Liver (tissue), 9 donors: Measurements from ENCODE around the gene SGCD. TPM values are rescaled to one million over a fixed set of nuclear protein-coding genes. Genes with fewer than 3 reads are reported as not detected.

ENCODE experiments used
- DNase-seq: peaks from one replicate; pipeline ENCODE4 v3.0.0-alpha.2; 2017; ENCODE audit warnings: low spot score
- H3K27ac ChIP-seq, 2 donors: one replicate each; pipeline ENCODE4 v1.7.0; 2013; ENCODE audit warnings: inconsistent platforms in 2 of 2, low read length in 2 of 2, control low read depth in 1 of 2, low read depth in 1 of 2, mild to moderate bottlenecking in 1 of 2
- H3K27me3 ChIP-seq, 4 donors: one replicate each; pipeline versions ENCODE4 v1.6.1 to v1.7.0; 2013; ENCODE audit warnings: low read length in 3 of 4, inconsistent platforms in 1 of 4, mild to moderate bottlenecking in 1 of 4, moderate library complexity in 1 of 4; ENCODE audit not compliant: control insufficient read depth in 4 of 4, insufficient read depth in 4 of 4
- H3K36me3 ChIP-seq, 4 donors: one replicate each; pipeline versions ENCODE4 v1.6.1 to v1.7.0; 2013; ENCODE audit warnings: low read length in 3 of 4, mild to moderate bottlenecking in 3 of 4, low read depth in 1 of 4, moderate library complexity in 1 of 4; ENCODE audit not compliant: control insufficient read depth in 4 of 4, insufficient read depth in 3 of 4
- H3K4me1 ChIP-seq, 4 donors: one replicate each; pipeline versions ENCODE4 v1.6.1 to v1.7.0; 2013; ENCODE audit warnings: low read length in 3 of 4, mild to moderate bottlenecking in 3 of 4, moderate library complexity in 1 of 4; ENCODE audit not compliant: control insufficient read depth in 4 of 4, insufficient read depth in 4 of 4
- H3K4me3 ChIP-seq, 3 donors: one replicate each; pipeline versions ENCODE4 v1.6.1 to v1.7.0; 2013; ENCODE audit warnings: low read length in 3 of 3, control low read depth in 1 of 3, low read depth in 1 of 3, mild to moderate bottlenecking in 1 of 3
- H3K9ac ChIP-seq, 2 donors: one replicate each; pipeline ENCODE4 v1.7.0; 2013; ENCODE audit warnings: low read length in 2 of 2, mild to moderate bottlenecking in 2 of 2, moderate library complexity in 2 of 2, control low read depth in 1 of 2, low read depth in 1 of 2
- H3K9me3 ChIP-seq, 4 donors: one replicate each; pipeline versions ENCODE4 v1.6.1 to v1.7.0; 2013; ENCODE audit warnings: low read length in 3 of 4; ENCODE audit not compliant: control insufficient read depth in 4 of 4
- ATF3 ChIP-seq: IDR thresholded peaks from 2 replicates; pipeline ENCODE4 v1.6.1; 2016; ENCODE audit warnings: antibody characterized with exemption
- CTCF ChIP-seq: fragments of 150-350 bp; IDR thresholded peaks from 2 replicates; pipeline ENCODE4 v1.5.1; 2017; ENCODE audit warnings: improper control_type of control experiment, low read depth, low read length; ENCODE audit not compliant: missing input control
- EGR1 ChIP-seq, 2 donors: IDR thresholded peaks; 2 replicates each; pipeline ENCODE4 v1.6.1; 2016 to 2018; ENCODE audit warnings: antibody characterized with exemption in 2 of 2, low read depth in 2 of 2
- FOXA1 ChIP-seq: IDR thresholded peaks from 2 replicates; pipeline ENCODE4 v1.6.1; 2016; ENCODE audit warnings: antibody characterized with exemption
- FOXA2 ChIP-seq: IDR thresholded peaks from 2 replicates; pipeline ENCODE4 v1.6.1; 2016; ENCODE audit warnings: antibody characterized with exemption
- HNF4A ChIP-seq, 2 donors: conservative IDR thresholded peaks; 2 replicates each; pipeline ENCODE4 v1.6.1; 2016; ENCODE audit warnings: antibody characterized with exemption in 2 of 2, mild to moderate bottlenecking in 2 of 2
- HNF4G ChIP-seq: IDR thresholded peaks from 2 replicates; pipeline ENCODE4 v1.6.1; 2016; ENCODE audit warnings: antibody characterized with exemption
- JUND ChIP-seq, 2 donors: IDR thresholded peaks; 2 replicates each; pipeline ENCODE4 v1.6.1; 2016; ENCODE audit warnings: antibody characterized with exemption in 2 of 2
- NR2F2 ChIP-seq: IDR thresholded peaks from 2 replicates; pipeline ENCODE4 v1.6.1; 2016; ENCODE audit warnings: antibody characterized with exemption
- RAD21 ChIP-seq, 2 donors: IDR thresholded peaks; 2 replicates each; pipeline ENCODE4 v1.6.1; 2016; ENCODE audit warnings: antibody characterized with exemption in 2 of 2, mild to moderate bottlenecking in 2 of 2
- REST ChIP-seq: IDR thresholded peaks from 2 replicates; pipeline ENCODE4 v1.6.1; 2016; ENCODE audit warnings: antibody characterized with exemption, mild to moderate bottlenecking
- RXRA ChIP-seq, 2 donors: IDR thresholded peaks; 2 replicates each; pipeline ENCODE4 v1.6.1; 2017 to 2018; ENCODE audit warnings: antibody characterized with exemption in 2 of 2, mild to moderate bottlenecking in 1 of 2
- SP1 ChIP-seq: IDR thresholded peaks from 2 replicates; pipeline ENCODE4 v1.6.1; 2018; ENCODE audit warnings: antibody characterized with exemption, mild to moderate bottlenecking
- TAF1 ChIP-seq: conservative IDR thresholded peaks from 2 replicates; pipeline ENCODE4 v1.6.1; 2016; ENCODE audit warnings: antibody characterized with exemption, mild to moderate bottlenecking
- YY1 ChIP-seq: IDR thresholded peaks from 2 replicates; pipeline ENCODE4 v1.6.1; 2016; ENCODE audit warnings: antibody characterized with exemption, mild to moderate bottlenecking
- ZBTB33 ChIP-seq: IDR thresholded peaks from 2 replicates; pipeline ENCODE4 v1.6.1; 2016; ENCODE audit warnings: antibody characterized with exemption
- WGBS: extraction: QIAGEN DNeasy Blood & Tissue Kit; methylation state at CpG from one replicate; pipeline ENCODE4 v1.1.7; 2013; 5-methylcytosine and 5-hydroxymethylcytosine counted together
- polyA plus RNA-seq, 2 donors: library from polyadenylated mRNA; stranded (reverse) in 1 of 2; unstranded in 1 of 2; fragments of 200-250 nt in 1 of 2; fragments of >200 nt in 1 of 2; fragmentation: Nextera tagmentation in 1 of 2; extraction: Ambion mirVana in 1 of 2; gene quantifications; one replicate each; pipeline versions ENCODE4 v1.2.1 to v1.2.3, GENCODE V29; 2013 to 2015
- total RNA-seq, 2 donors: library from RNA; depleted of rRNA; stranded (reverse); fragments of >200 nt; gene quantifications; one replicate each; pipeline ENCODE4 v1.2.3, GENCODE V29; 2014
- donor health status: healthy.
- donor health status: healthy.
- donor health status: healthy.
- donor health status: healthy.
- donor health status: healthy.

SGCD gene
- total and polyA plus RNA-seq, 4 donors, result 0.35 to 1.7 (median 1.0) TPM

- H3K27ac ChIP-seq, result no peak overlapping the region
- H3K27me3 ChIP-seq, result no peaks in the 10 kb centered on the region
- WGBS, result 88% methylated on average over 1 of the region's 1 CpG
- H3K9me3 ChIP-seq, result no peaks in the 10 kb centered on the region
- DNase-seq, result no peak
- H3K36me3 ChIP-seq, result no peaks in the 10 kb centered on the region
- no peak overlapping the region for H3K4me3 ChIP-seq
- TF ChIP-seq HNF4A (conservative IDR thresholded peaks at IDR 0.05) (no peak), FOXA1 (no peak), RAD21 (IDR thresholded peaks at IDR 0.05) (no peak), CTCF (no peak), EGR1 (IDR thresholded peaks at IDR 0.05; ENCODE audit: low read depth in 2 of 2) (no peak)
- H3K9ac ChIP-seq, result no peak overlapping the region
- H3K4me1 ChIP-seq, result no peaks in the 10 kb centered on the region
Measured at GRCh38 chr5:156432830-156433105, 105.8 kb downstream of the SGCD start.

GRCh38 chr5:156434471-156434870 lies 107.5 kb downstream of the SGCD start:
- Histone ChIP-seq H3K9ac (no peak overlapping the region), H3K36me3 (no peaks in the 10 kb centered on the region)
- 97% methylated on average over 5 of the region's 5 CpGs for WGBS

More at GRCh38 chr5:156434471-156434870, 107.5 kb downstream of the SGCD start:
- H3K4me3 ChIP-seq, result no peak overlapping the region
- TF ChIP-seq HNF4A (conservative IDR thresholded peaks at IDR 0.05), result no peak
- TF ChIP-seq EGR1 (IDR thresholded peaks at IDR 0.05; ENCODE audit: low read depth in 2 of 2), result no peak
- TF ChIP-seq TAF1, result no peak
- no peak for TF ChIP-seq RAD21 (IDR thresholded peaks at IDR 0.05)
- TF ChIP-seq SP1, result no peak
- no peak for TF ChIP-seq YY1
- no peak for TF ChIP-seq FOXA1
- no peak for TF ChIP-seq CTCF
- no peak for TF ChIP-seq ATF3
- TF ChIP-seq HNF4G, result no peak
- no peak for TF ChIP-seq REST
- no peak for TF ChIP-seq ZBTB33
- TF ChIP-seq JUND (IDR thresholded peaks at IDR 0.05), result no peak
- TF ChIP-seq NR2F2, result no peak
- no peak for TF ChIP-seq FOXA2
- no peak for TF ChIP-seq RXRA (IDR thresholded peaks at IDR 0.05)
- DNase-seq, result no peak
- no peaks in the 10 kb centered on the region for H3K27me3 ChIP-seq
- H3K27ac ChIP-seq, result no peak overlapping the region
- H3K4me1 ChIP-seq, result no peaks in the 10 kb centered on the region
- no peaks in the 10 kb centered on the region for H3K9me3 ChIP-seq
